HG02642 (cell line): ENCODE data around the gene PACS1.

ENCODE experiments used
- ATAC-seq: cut with Tn5 transposase; IDR thresholded peaks from one replicate; pipeline ENCODE4 v1.9.1; 2021; ENCODE audit warnings: mild to moderate bottlenecking; ENCODE audit not compliant: unreplicated experiment, poor library complexity

Gene PACS1

GRCh38 chr11:66168289-66168688 is 98.2 kb downstream of the PACS1 start:
- no peak for ATAC-seq

DNA sequence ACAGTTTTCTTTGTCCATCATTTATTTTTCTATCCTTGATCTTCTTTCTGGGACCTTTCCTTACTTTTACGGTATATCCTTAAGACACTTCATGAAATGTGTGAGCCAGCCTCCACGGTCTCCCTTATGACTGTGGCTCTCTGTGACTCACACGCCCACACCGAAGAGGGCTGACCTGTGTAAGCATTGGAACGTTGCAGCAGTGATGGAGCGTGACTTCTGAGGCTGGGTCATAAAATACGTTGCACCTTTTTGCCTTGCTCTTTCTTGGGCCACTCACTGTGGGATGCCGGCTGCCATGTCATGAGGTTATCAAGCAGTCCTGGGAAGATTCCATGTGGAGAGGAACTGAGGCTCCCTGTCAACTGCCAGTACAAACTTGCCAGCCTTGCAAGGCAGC is 102.1 kb downstream of the PACS1 start:
- ATAC-seq = no peak

DNA sequence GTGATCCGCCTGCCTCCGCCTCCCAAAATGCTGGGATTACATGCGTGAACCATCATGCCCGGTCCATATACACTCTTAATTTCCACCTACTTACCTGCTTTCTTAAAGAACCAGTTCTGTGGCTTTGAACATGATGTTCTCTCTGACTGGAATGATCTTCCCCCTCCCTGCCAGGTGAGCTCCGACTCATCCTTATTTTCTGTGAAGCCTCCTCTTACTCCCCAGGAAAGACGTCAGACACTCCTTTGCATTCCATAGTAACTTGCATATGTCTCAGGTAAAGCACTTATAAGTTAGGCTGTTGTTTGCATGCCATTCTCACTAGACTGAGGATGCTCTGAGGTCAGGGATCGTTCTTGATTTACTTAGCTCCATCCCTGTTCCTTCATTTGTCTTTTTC is 106.6 kb downstream of the PACS1 start:
- no peak for ATAC-seq

- ATAC-seq = no peak
These were observed 108.1 kb downstream of the PACS1 start for GRCh38 chr11:66178183-66178582.

- ATAC-seq = no peak
These were observed 108.8 kb downstream of the PACS1 start for GRCh38 chr11:66178871-66179270.

DNA sequence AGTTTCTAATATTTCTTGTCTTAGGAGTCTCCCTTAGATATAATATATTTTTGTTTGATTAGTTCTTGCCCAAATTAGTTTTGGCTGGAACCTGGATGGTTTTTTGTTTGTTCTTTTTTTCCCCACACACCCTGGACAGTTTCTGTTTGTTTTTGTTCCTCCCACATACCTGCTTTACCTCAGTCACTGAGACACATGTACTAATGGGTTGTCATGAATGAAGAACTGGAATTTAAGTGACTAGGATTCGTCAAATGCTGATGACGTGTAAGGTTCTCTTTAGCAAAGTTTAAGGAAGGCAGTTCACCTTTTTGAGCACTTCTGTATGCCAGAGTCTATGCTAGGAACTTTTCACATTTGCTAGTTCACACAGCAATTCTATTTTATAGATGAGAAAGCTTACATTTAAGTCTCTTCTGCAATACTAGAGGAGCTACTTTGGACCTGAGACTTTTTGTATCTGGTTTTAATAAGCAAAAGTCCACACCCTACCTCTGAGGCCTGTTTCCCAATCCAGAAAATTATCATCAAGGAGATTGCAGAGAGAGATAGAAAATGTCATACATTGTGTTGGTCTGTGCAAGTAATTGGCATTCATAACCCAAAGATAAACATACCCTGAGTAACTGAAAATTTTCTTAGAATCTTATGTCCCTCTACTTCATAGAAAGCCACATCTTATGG is 111.7 kb downstream of the PACS1 start:
- ATAC-seq = no peak

DNA sequence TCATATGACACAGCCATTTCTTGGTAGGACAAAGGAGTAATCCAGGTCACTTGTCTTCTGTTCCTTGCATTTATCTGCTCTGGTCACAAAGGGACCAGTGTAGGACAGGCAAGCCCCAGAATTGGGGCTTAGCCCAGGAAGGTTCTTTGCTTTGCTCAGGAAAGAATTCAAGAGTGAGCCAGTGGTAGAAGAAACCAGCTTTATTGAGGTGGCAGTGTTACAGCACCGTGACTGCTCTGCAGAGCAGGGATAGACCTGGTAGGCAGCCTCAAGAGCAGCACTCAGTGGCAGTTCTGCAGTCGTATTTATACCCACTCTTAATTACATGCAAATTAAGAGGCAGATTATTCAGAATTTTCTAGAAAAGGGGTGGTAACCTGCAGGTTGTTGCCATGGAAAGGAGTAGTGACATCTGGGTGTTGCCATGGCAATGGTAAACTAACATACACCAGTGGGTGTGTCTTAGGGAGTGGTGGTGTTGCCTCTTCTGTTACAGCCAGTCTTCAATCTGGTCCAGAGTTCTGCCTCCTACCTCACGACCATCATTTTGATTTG is 113.5 kb downstream of the PACS1 start:
- no peak for ATAC-seq

DNA sequence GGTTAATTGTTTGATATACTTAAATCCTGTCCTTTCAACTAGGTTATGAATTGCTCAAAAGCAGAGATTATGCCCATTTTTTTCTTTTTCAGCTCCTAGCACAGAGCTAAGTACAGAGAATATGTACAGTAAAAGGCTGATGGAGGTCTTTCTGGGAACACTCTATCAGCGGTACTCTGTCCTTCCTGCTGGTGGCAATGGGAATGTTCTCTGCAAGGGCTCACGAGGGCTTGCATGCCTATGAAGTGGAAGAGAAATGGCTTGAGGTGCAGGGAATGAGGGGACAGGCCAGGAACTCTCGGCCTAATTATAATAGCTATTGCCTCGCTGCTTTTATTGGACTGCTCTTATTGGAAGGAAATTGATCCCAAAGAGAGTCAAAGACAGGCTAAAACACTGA is 114.7 kb downstream of the PACS1 start:
- ATAC-seq = no peak

DNA sequence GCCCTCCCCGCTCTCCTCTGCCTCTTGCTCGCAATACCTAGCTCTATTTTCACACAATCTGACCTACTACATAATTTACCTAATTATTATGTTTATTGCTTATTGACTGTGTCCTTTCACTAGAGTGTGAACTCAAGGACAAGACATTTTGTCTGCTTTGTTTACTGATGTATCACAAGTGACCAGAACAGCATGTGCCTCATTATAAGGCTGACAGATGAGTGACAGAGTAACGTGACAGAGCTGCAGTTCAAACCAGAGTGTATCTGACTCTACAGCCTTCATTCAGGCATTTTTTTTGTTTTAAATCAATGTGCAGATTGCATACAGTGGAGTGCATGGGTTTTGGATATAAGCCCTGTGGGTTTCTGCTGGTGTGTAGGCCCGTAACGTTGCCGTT is 116.4 kb downstream of the PACS1 start:
- no peak for ATAC-seq

GRCh38 chr11:66187453-66187852 is 117.4 kb downstream of the PACS1 start:
- ATAC-seq = no peak

GRCh38 chr11:66188580-66188979 is 118.5 kb downstream of the PACS1 start:
- no peak for ATAC-seq

GRCh38 chr11:66189031-66189745 is 119.1 kb downstream of the PACS1 start:
- no peak for ATAC-seq

- no peak for ATAC-seq
These were observed 120.7 kb downstream of the PACS1 start for GRCh38 chr11:66190786-66191185.

DNA sequence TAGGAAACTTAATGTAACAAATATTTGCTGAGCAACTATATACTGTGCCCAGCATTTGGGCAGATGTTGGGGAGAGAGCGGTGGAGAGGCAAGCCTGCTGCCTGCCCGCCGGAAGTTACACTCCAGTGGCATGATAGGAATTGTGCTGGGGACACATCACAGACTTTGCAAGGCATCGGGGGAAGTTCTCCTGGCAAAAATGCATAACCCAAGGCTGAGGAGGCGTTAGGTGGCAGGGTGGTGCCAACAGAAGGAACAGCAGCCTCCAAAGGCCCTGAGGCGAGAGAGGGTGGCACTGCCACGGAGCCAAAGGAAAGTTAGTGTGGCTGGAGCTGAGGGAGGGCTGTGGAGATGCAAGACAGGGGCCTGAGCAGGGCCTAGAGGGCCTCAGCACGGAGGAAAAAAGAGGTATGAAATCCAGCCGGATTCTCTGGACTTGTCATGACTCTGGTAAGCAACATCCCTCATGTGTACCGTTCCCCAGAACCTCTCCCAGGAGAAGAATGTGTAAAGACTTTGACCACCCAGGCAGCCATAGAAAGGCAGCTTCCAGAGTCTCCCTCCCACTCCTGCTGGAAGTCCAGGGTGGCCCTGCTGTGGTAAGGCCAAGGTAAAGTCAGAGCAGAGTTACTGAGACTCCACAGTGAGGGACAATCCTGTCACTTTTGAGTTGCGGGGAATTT is 122.2 kb downstream of the PACS1 start:
- ATAC-seq = no peak

GRCh38 chr11:66194391-66194790 is 124.3 kb downstream of the PACS1 start:
- ATAC-seq = no peak

GRCh38 chr11:66195867-66196266 is 125.8 kb downstream of the PACS1 start:
- ATAC-seq = no peak

DNA sequence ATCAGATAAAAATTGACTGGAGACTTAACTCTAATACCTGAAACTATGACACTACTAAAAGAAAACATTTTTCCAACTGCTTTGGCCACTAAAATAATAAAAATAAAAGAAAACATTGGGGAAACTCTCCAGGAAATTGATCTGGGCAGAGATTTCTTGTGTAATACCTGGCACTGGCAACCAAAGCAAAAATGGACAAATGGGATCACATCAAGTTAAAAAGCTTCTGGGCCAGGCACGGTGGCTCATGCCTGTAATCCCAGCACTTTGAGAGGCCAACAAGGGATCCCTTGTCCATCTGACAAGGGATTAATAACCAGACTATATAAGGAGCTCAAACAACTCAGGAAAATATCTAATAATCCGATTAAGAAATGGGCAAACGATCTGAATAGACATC is 133.8 kb downstream of the PACS1 start:
- no peak for ATAC-seq

DNA sequence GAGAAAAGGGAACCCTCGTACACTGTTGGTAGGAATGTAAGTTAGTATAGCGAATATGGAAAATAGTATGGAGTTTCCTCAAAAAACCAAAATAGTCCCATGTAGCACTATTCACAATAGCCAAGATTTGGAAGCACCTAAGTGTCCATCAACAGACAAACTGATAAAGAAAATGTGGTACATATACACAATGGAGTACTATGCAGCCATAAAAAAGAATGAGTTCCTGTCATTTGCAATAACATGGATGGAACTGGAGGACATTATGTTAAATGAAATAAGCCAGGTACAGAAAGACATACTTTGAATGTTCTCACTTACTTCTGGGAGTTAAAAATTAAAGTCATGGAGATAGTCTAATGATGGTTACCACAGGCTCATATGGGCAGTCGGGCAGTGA is 134.3 kb downstream of the PACS1 start:
- ATAC-seq = no peak

- no peak for ATAC-seq
These were observed 137.7 kb downstream of the PACS1 start for GRCh38 chr11:66207816-66208215.

DNA sequence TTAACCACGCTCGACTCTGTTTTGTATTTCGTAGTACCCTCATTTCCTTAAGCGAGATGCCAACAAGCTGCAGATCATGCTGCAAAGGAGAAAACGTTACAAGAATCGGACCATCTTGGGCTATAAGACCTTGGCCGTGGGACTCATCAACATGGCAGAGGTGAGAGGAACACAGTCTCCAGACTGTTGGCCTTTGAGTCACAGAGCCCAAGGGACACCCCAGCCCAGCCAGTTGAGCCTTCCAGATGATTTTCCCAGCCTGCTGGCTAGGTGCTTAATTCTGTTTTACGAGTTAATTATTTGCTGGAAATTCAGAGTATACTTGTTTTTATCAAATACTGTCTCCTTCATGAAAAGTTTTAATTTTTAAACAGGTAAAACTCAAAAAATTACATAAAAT is 141.0 kb downstream of the PACS1 start:
- ATAC-seq = no peak

DNA sequence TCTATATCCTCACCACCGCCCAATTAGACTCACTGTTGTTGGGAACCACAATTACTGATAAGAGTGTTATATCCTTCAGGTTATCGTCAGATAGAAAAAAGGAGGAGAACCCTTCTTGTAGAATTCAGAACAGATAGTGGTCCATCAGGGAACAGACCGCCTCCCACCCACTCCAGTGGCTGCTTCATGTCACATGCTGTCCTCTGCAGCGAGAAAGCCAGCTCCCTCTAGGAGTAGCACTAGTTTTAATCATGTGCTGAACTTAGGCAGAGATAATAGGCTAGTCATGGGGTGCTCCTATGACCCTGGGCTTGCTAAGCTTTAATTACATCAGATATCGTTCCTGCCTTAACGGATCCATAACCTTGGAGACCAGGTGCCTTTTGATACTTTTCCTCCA is 146.8 kb downstream of the PACS1 start:
- no peak for ATAC-seq
